IPS-NIHi7 (cell line): ENCODE data around the gene BUB1.
"Not testable (repeated sequence)": the region's sequence is repeated elsewhere in the genome, so short reads cannot be mapped to it uniquely, and the experiment has no call there.

Source experiments
- DNase-seq: peaks from one replicate; pipeline ENCODE4 v3.0.0; 2012; ENCODE audit warnings: mixed read lengths; ENCODE audit errors: extremely low spot score

Gene BUB1

GRCh38 chr2:110602139-110602538 is 75.7 kb downstream of the BUB1 start:
- DNase-seq: not testable (repeated sequence)

GRCh38 chr2:110591973-110592372 is 85.9 kb downstream of the BUB1 start:
- not testable (repeated sequence) for DNase-seq

GRCh38 chr2:110589677-110590330 is 88.1 kb downstream of the BUB1 start:
- not testable (repeated sequence) for DNase-seq

- not testable (repeated sequence) for DNase-seq
These were observed 89.3 kb downstream of the BUB1 start for GRCh38 chr2:110588520-110588919.
